GM12873 (cell line): ENCODE measurements around the gene PTPN2.

Experiments
- TF ChIP-seq, protein P1 (sequence below): IDR thresholded peaks from 2 replicates; pipeline ENCODE4 v1.5.1; 2012; ENCODE audit warnings: low read depth, mild to moderate bottlenecking, moderate library complexity, low read length, control low read depth; ENCODE audit not compliant: insufficient read depth; ENCODE audit errors: missing control alignments

PTPN2 gene

DNA sequence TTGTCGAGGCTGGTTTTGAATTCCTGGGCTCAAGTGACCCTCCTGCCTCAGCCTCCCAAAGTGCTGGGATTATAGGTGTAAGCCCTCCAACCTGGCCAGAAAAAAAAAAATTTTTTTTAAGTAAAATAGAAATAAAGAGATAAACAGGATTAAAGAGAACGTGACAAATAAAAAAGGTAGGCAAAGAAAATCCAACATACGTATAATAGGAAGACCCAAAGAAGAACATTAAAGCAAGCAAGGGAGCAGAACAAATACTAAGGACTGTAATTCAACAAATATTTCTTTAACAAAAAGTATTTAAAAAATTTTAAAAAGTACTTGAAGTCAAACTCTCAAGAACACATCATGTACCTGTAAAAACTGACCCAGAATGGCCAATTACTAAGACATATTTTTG, 56.4 kb downstream of the PTPN2 start:
- TF ChIP-seq, protein P1, sequence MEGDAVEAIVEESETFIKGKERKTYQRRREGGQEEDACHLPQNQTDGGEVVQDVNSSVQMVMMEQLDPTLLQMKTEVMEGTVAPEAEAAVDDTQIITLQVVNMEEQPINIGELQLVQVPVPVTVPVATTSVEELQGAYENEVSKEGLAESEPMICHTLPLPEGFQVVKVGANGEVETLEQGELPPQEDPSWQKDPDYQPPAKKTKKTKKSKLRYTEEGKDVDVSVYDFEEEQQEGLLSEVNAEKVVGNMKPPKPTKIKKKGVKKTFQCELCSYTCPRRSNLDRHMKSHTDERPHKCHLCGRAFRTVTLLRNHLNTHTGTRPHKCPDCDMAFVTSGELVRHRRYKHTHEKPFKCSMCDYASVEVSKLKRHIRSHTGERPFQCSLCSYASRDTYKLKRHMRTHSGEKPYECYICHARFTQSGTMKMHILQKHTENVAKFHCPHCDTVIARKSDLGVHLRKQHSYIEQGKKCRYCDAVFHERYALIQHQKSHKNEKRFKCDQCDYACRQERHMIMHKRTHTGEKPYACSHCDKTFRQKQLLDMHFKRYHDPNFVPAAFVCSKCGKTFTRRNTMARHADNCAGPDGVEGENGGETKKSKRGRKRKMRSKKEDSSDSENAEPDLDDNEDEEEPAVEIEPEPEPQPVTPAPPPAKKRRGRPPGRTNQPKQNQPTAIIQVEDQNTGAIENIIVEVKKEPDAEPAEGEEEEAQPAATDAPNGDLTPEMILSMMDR = no peak

DNA sequence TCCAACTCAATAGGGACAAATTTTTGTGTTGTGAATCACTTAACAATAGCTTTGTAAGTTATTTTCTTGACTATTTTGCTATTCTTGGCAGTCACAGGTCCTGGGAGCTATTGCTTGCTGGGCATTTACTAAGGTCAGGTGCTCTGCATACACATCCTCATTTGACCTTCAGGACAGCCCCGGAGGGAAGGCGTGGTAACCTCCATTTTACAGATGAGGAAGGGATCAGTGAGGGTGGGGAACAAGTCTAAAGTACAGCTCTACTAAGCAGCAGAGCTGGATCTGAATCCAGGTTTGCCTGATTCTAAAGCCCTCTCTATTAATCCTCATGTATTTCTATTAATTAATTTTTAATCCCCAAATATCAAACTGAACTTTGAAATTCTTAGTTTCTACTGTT, 58.8 kb downstream of the PTPN2 start:
- TF ChIP-seq, protein P1 = no peak

DNA sequence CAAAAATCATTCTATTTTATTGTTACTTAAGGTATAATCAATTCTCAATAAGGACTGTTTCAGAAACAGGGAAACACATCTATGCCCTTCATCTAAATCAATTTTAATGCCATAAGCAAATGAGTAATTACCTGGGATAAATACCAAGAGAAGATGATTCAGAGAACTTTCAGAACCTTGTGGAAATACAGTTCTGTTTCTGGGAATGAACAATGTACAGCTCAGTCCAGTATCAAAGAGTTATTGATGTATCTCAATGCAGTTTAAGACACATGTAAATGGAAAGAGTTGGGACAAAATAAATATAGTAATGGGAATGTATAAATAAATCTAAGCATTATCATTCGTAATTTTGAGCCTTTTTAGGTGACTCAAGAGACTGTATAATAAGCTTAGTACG, 60.1 kb downstream of the PTPN2 start:
- TF ChIP-seq, protein P1 = no peak

DNA sequence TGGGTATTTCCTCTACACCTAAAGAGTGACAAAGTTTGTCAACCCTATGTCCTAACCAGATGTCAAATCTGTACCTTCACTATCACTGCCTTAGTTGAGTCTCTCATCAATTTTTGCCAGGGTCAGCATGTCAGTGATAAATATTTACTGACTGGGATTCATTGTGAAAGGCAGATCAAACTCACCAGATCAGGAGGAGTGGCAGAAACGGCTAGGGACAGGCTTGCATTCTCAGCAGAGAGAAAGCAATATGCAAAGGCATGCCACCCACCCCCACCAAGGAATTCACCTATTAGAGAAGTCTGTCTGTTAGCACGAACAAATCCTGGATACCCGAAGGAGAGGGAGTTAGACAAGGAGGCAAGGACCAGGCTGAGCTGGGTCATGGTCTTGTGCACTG, 62.6 kb downstream of the PTPN2 start:
- TF ChIP-seq, protein P1 = no peak

DNA sequence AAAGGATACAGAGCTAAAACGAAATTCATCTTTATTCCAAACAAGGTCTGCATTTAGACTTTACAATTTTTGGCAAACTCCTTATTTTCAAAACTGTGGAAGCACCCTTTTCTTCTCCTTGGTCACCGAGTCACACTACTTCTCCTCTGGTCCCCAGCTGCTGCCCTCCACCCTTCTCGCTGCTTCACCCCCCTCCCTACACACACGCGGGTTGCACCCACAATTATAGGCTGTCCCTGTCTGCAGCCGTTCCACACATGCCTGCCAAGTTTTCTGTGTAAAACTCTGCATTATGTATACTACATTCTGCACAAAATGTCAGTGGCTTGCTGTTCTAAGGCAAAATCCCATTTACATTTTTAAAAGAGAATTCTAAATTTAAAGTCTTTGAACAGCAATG, 63.5 kb downstream of the PTPN2 start:
- TF ChIP-seq, protein P1 = no peak

DNA sequence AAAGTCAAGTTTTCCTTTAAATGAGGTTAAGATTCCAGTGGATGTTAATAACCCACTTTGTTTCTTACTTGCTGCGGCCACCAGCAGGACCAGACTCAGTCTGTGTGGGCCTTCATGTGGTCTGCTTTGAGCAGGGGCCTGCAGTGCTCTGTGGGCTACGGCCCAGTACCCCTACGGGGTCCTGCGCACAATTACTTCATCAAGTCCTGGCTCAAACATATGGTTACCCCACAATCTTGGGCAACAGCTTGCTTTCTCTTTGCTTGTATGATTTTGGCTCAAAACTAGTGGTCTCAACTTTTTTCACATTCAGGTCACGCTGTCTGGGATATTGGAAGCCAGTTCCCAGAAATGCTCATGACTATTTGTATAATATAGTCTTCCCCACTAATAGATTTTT, 64.2 kb downstream of the PTPN2 start:
- TF ChIP-seq, protein P1 = no peak

DNA sequence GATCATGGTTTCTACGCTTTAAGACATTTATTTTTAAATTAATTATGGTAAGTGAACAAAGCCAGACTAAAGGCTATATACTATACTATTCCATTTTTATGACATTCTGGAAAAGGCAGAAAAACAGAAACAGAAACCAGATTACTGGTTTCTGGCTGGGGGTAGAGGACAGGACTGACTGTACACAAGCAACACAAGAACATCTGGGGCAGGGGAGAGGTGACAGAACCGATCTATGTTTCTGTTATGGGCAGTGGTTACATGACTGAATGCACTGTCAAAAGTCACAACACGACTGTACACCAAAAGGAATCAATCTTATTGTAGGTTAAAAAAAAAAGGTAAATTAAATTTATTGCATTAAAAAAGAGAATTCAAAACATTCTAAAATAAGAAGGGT, 64.7 kb downstream of the PTPN2 start:
- TF ChIP-seq, protein P1 = no peak

DNA sequence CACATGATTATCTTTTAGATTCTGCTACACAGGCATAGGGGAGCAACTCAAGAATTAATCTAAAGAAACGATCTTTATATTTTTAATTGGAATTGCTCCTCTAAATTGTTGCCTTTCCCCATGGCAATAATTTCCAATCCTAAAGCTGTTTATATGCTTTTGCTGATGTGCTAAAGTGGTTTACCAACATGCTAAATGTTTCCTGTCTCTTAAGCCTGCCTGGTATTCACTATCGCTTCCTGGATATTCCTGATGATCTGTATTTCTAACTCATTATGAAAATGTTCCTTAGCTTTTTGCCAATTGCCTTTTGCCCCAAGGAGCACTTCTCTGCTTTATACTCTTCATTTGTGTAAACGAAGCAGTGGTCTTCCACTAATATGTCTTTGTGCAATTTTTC, 65.8 kb downstream of the PTPN2 start:
- TF ChIP-seq, protein P1 = no peak
